Astrocyte (in vitro differentiated cells and primary cell): ENCODE data around the gene TRAK1. TPM values are rescaled to one million over a fixed set of nuclear protein-coding genes. Genes with fewer than 3 reads are reported as not detected.

Source experiments
- DNase-seq: peaks from one replicate; pipeline ENCODE4 v3.0.0-alpha.2; 2010; ENCODE audit warnings: low read depth
- FAIRE-seq: peaks from 2 replicates; lab custom pipeline; 2011; peaks lifted over from hg19 to GRCh38; lab: Jason Lieb, UNC
- H2AFZ ChIP-seq: 2 replicates; pipeline ENCODE4 v1.6.0; 2012; ENCODE audit warnings: low read depth, low read length, inconsistent platforms
- H3K27ac ChIP-seq: 2 replicates; pipeline ENCODE4 v1.5.1; 2011; ENCODE audit warnings: low read depth, low read length, inconsistent platforms
- H3K27me3 ChIP-seq: 2 replicates; pipeline ENCODE4 v1.6.0; 2011; ENCODE audit warnings: low read length, inconsistent platforms; ENCODE audit not compliant: insufficient read depth
- H3K36me3 ChIP-seq: 2 replicates; pipeline ENCODE4 v1.5.1; 2011; ENCODE audit warnings: low read length, inconsistent platforms; ENCODE audit not compliant: insufficient read depth
- H3K4me1 ChIP-seq: 2 replicates; pipeline ENCODE4 v1.5.1; 2011; ENCODE audit warnings: low read length, inconsistent platforms; ENCODE audit not compliant: insufficient read depth
- H3K4me2 ChIP-seq: 2 replicates; pipeline ENCODE4 v1.6.0; 2012; ENCODE audit warnings: low read length, inconsistent platforms
- H3K4me3 ChIP-seq: 2 replicates; pipeline ENCODE4 v1.5.1; 2011; ENCODE audit warnings: low read depth, mild to moderate bottlenecking, low read length, inconsistent platforms; ENCODE audit not compliant: insufficient read depth
- H3K79me2 ChIP-seq: 2 replicates; pipeline ENCODE4 v1.6.0; 2012; ENCODE audit warnings: mild to moderate bottlenecking, low read length, inconsistent platforms; ENCODE audit not compliant: insufficient read depth
- H3K9ac ChIP-seq: 2 replicates; pipeline ENCODE4 v1.6.0; 2012; ENCODE audit warnings: mild to moderate bottlenecking, low read length, inconsistent platforms
- H3K9me3 ChIP-seq: 2 replicates; pipeline ENCODE4 v1.5.1; 2012; ENCODE audit warnings: low read depth, mild to moderate bottlenecking, low read length, inconsistent platforms; ENCODE audit not compliant: insufficient read depth
- H4K20me1 ChIP-seq: 2 replicates; pipeline ENCODE4 v1.6.0; 2012; ENCODE audit warnings: low read length, inconsistent platforms; ENCODE audit not compliant: insufficient read depth
- H3K27ac Mint-ChIP-seq: one replicate; pipeline ENCODE4 v1.8.0; 2021; ENCODE audit warnings: mild to moderate bottlenecking, mixed read lengths; ENCODE audit not compliant: unreplicated experiment
- H3K27me3 Mint-ChIP-seq: one replicate; pipeline ENCODE4 v1.8.0; 2021; ENCODE audit warnings: low read depth, mixed read lengths; ENCODE audit not compliant: unreplicated experiment
- H3K36me3 Mint-ChIP-seq: one replicate; pipeline ENCODE4 v1.8.0; 2021; ENCODE audit warnings: low read depth, mixed read lengths; ENCODE audit not compliant: unreplicated experiment
- H3K4me1 Mint-ChIP-seq: one replicate; pipeline ENCODE4 v1.8.0; 2021; ENCODE audit warnings: low read depth, mixed read lengths; ENCODE audit not compliant: unreplicated experiment
- H3K4me3 Mint-ChIP-seq: one replicate; pipeline ENCODE4 v1.8.0; 2021; ENCODE audit warnings: mild to moderate bottlenecking, moderate library complexity, mixed read lengths; ENCODE audit not compliant: unreplicated experiment
- H3K9me3 Mint-ChIP-seq: one replicate; pipeline ENCODE4 v1.8.0; 2021; ENCODE audit warnings: mild to moderate bottlenecking, mixed read lengths; ENCODE audit not compliant: unreplicated experiment
- CTCF ChIP-seq: IDR thresholded peaks from 2 replicates; pipeline ENCODE4 v1.5.1; 2011; ENCODE audit warnings: low read depth, mild to moderate bottlenecking, inconsistent platforms, low read length, moderate library complexity; ENCODE audit not compliant: insufficient read depth
- EZH2 ChIP-seq: IDR thresholded peaks from 2 replicates; pipeline ENCODE4 v1.6.1; 2012; ENCODE audit warnings: mild to moderate bottlenecking, low read length, inconsistent platforms; ENCODE audit not compliant: insufficient read depth
- total RNA-seq: library from RNA; stranded (reverse); gene quantifications from 2 replicates; pipeline ENCODE4 v1.2.1, GENCODE V29; 2021

The TRAK1 gene
- total RNA-seq, 1 donor from 2014 or later = 56.2 TPM

GRCh38 chr3:42220436-42221121 is 129.4 kb downstream of the TRAK1 start:
- Histone ChIP-seq H3K9ac (no peak overlapping the region), H3K9me3 (no peaks in the 10 kb centered on the region), H3K27me3 (no peaks in the 10 kb centered on the region), H2AFZ (no peak overlapping the region), H3K4me1 (no peaks in the 10 kb centered on the region), H4K20me1 (no peaks in the 10 kb centered on the region), H3K27ac (no peak overlapping the region), H3K36me3 (peaks cover 3% of the 10 kb centered on the region), H3K4me3 (no peak overlapping the region), H3K4me2 (no peak overlapping the region), H3K79me2 (no peaks in the 10 kb centered on the region)
- no peak overlapping the region for H3K4me3 Mint-ChIP-seq
- H3K9me3 Mint-ChIP-seq = no peaks in the 10 kb centered on the region
- no peak for FAIRE-seq
- DNase-seq = no peak
- no peaks in the 10 kb centered on the region for H3K27me3 Mint-ChIP-seq
- no peak for TF ChIP-seq CTCF
- no peak for TF ChIP-seq EZH2
- peaks cover 16% of the 10 kb centered on the region for H3K36me3 Mint-ChIP-seq
- H3K27ac Mint-ChIP-seq = no peak overlapping the region
- H3K4me1 Mint-ChIP-seq = peaks cover 12% of the 10 kb centered on the region

- H2AFZ ChIP-seq = no peak overlapping the region
- Mint-ChIP-seq H3K27me3 (no peaks in the 10 kb centered on the region), H3K4me3 (no peak overlapping the region), H3K9me3 (no peaks in the 10 kb centered on the region), H3K36me3 (peaks cover 16% of the 10 kb centered on the region), H3K27ac (no peak overlapping the region), H3K4me1 (peaks cover 2% of the 10 kb centered on the region)
- no peak for DNase-seq
- H3K9ac ChIP-seq = no peak overlapping the region
- no peak for TF ChIP-seq CTCF
- no peak for TF ChIP-seq EZH2
- no peak overlapping the region for H3K4me2 ChIP-seq
- H3K4me1 ChIP-seq = no peaks in the 10 kb centered on the region
- H4K20me1 ChIP-seq = no peaks in the 10 kb centered on the region
- no peaks in the 10 kb centered on the region for H3K36me3 ChIP-seq
- H3K79me2 ChIP-seq = no peaks in the 10 kb centered on the region
- no peak for FAIRE-seq
- no peak overlapping the region for H3K27ac ChIP-seq
- no peaks in the 10 kb centered on the region for H3K9me3 ChIP-seq
- H3K4me3 ChIP-seq = no peak overlapping the region
- no peaks in the 10 kb centered on the region for H3K27me3 ChIP-seq
Measured at GRCh38 chr3:42222942-42223693, 132.0 kb downstream of the TRAK1 start.

- H2AFZ ChIP-seq = no peak overlapping the region
- Mint-ChIP-seq H3K27me3 (no peaks in the 10 kb centered on the region), H3K4me1 (peaks cover 2% of the 10 kb centered on the region), H3K9me3 (no peaks in the 10 kb centered on the region), H3K4me3 (no peak overlapping the region), H3K36me3 (peaks cover 16% of the 10 kb centered on the region), H3K27ac (no peak overlapping the region)
- H3K9ac ChIP-seq = no peak overlapping the region
- no peaks in the 10 kb centered on the region for H3K4me1 ChIP-seq
- no peak for FAIRE-seq
- TF ChIP-seq CTCF (no peak), EZH2 (no peak)
- no peak for DNase-seq
- no peaks in the 10 kb centered on the region for H3K79me2 ChIP-seq
- no peaks in the 10 kb centered on the region for H3K36me3 ChIP-seq
- no peak overlapping the region for H3K4me3 ChIP-seq
- no peaks in the 10 kb centered on the region for H3K27me3 ChIP-seq
- no peaks in the 10 kb centered on the region for H4K20me1 ChIP-seq
- H3K9me3 ChIP-seq = no peaks in the 10 kb centered on the region
- H3K27ac ChIP-seq = no peak overlapping the region
- H3K4me2 ChIP-seq = no peak overlapping the region
Measured at GRCh38 chr3:42224178-42224577, 133.0 kb downstream of the TRAK1 start.
